Mononuclear cell (primary cell): ENCODE data around the gene PRLR. TPM values are rescaled to one million over a fixed set of nuclear protein-coding genes. Genes with fewer than 3 reads are reported as not detected.

Source experiments
- H3K27me3 ChIP-seq: 2 replicates; pipeline ENCODE4 v1.6.0; 2011; ENCODE audit warnings: low read length, control low read depth; ENCODE audit not compliant: insufficient read depth
- H3K4me1 ChIP-seq: 2 replicates; pipeline ENCODE4 v1.5.1; 2011; ENCODE audit warnings: mild to moderate bottlenecking, low read length, control low read depth; ENCODE audit not compliant: insufficient read depth
- H3K4me3 ChIP-seq: 2 replicates; pipeline ENCODE4 v1.5.1; 2011; ENCODE audit warnings: mild to moderate bottlenecking, low read length, moderate library complexity
- H3K9me3 ChIP-seq: 2 replicates; pipeline ENCODE4 v1.5.1; 2011; ENCODE audit warnings: low read depth, mild to moderate bottlenecking, control low read depth, low read length
- total RNA-seq: library from RNA; depleted of rRNA; stranded (reverse); fragments of >200 nt; gene quantifications from one replicate; pipeline ENCODE4 v1.2.3, GENCODE V29; 2012

Gene PRLR
- total RNA-seq, 1 donor = 1.6 TPM

- Histone ChIP-seq H3K9me3 (no peaks in the 10 kb centered on the region), H3K4me3 (no peak overlapping the region), H3K4me1 (no peaks in the 10 kb centered on the region), H3K27me3 (peaks cover 3% of the 10 kb centered on the region)
Observed at GRCh38 chr5:35030426-35031100, 199.7 kb downstream of the PRLR start.

- Histone ChIP-seq H3K4me3 (no peak overlapping the region), H3K27me3 (peaks cover 3% of the 10 kb centered on the region), H3K9me3 (no peaks in the 10 kb centered on the region), H3K4me1 (no peaks in the 10 kb centered on the region)
Observed at GRCh38 chr5:35029333-35029732, 201.0 kb downstream of the PRLR start.

DNA sequence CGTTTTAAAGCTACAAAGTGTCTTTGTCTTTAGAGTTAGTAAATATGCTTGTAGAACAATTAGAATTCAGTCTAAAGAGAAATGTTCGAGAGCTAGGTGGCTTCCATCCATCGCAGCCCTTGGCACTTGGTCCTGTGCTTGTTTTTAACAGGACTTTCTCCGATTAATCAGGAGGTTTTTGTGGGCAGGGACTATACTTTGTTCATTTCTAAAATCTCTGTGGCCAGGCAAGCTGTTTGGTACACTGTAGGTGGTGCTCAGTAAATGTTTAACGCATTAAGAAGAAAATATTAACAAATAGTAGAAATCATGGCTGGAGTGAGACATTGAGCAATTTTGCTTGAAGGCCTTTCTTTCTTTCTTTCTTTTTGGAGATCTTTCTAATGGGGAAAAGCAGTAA, 203.3 kb downstream of the PRLR start:
- peaks cover 3% of the 10 kb centered on the region for H3K27me3 ChIP-seq
- no peaks in the 10 kb centered on the region for H3K4me1 ChIP-seq
- H3K9me3 ChIP-seq = no peaks in the 10 kb centered on the region
- no peak overlapping the region for H3K4me3 ChIP-seq

DNA sequence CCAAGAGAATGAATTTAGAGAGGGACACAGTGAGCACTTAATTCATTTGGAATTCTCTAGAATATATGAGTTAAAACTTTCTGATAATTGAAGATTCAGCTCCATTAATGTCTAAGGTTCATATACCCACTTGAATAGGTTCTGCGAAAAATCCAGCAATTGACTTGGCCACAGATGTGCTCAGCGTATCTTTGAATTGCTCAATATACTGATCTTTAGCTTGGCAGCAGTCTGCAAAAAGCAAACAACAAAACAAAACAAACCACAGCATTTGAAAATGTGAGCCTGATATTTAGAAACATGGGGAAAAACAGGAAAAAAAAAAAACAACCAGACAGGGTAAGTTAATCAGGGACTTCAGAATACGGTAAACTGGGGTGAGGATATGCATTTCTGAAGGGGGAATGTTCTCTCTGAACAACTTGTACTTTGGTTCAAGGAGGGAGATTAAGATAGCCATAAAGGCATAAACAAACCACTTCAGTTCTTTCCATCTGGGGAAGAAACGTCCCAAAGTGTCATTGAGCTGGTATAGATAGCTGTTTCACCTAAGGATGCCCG, 203.9 kb downstream of the PRLR start:
- Histone ChIP-seq H3K4me1 (no peaks in the 10 kb centered on the region), H3K9me3 (no peaks in the 10 kb centered on the region), H3K27me3 (peaks cover 3% of the 10 kb centered on the region), H3K4me3 (no peak overlapping the region)

DNA sequence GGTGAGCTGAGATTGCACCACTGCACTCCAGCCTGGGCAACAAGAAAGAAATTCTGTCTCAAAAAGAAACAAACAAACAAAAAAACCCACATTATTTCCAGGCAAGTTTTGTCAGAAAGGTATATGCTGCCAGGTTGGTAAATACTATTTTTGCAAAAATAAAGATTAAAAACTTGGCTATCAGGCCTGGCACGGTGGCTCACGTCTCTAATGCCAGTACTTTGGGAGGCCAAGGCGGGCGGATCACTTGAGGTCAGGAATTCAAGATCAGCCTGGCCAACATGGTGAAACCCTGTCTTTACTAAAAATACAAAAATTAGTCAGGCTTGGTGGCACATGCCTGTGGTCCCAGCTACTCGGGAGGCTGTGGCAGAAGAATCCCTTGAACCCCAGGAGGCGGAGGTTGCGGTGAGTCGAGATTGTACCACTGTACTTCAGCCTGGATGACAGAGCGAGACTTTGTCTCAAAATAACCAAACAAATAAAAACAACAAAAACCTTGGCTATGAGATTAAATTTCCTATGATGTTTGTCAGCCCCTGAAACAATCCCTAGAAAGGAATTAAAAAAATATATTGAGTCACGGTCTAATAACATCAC, 205.3 kb downstream of the PRLR start:
- Histone ChIP-seq H3K27me3 (peaks cover 3% of the 10 kb centered on the region), H3K4me1 (no peaks in the 10 kb centered on the region), H3K4me3 (no peak overlapping the region), H3K9me3 (no peaks in the 10 kb centered on the region)

DNA sequence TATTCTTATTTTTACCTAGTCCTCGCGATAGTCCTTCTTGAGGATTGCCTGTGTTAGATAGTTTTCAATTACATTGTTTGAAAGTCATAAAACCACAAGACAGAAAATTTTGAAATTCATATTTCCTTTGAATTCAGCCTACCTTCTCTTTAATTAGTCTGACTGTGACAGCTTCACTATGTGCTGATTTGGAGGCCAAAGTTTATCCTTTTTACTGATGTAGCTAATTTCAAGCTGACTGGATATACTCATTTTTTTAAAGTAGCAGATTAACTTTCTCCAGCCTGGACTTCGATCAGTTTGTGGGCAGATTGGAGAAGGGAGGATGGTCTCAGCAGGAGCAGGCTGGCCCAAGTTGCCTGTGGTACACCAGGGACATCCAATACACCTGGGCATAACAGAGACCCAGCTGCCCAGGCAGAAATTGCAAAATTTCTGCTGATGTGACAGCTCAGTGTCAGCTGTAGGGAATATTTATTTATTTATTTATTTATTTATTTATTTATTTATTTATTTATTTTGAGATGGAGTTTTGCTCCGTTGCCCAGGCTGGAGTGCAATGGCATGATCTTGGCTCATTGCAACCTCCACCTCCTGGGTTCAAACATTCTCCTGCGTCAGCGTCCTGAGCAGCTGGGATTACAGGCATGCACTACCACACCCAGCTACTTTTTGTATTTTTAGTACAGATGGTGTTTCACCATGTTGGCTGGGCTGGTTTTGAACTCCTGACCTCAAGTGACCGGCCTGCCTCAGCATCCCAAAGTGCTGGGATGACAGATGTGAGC, 206.7 kb downstream of the PRLR start:
- Histone ChIP-seq H3K27me3 (peaks cover 3% of the 10 kb centered on the region), H3K9me3 (no peaks in the 10 kb centered on the region), H3K4me1 (no peaks in the 10 kb centered on the region), H3K4me3 (no peak overlapping the region)

- Histone ChIP-seq H3K9me3 (no peaks in the 10 kb centered on the region), H3K4me1 (no peaks in the 10 kb centered on the region), H3K4me3 (no peak overlapping the region), H3K27me3 (no peaks in the 10 kb centered on the region)
Observed at GRCh38 chr5:35016174-35017051, 213.9 kb downstream of the PRLR start.

DNA sequence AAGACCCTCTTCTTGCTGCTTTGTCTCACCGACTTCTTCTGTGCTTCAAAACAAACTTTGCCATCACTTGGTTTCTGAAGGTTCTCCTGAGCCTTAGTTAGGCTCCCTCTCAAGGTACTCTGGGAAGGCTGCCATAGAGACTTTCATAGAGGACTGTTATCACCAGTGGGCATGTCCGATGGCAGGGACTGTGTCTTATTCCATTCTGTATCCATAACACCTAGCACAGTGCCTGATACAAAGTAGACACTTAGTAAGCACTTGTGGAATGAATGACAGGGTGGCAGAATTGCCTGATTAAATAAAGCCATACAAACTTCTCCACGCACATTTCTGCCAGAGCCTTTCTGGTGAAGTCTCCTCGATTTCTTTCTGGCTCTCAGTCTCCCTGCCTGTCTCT, 215.2 kb downstream of the PRLR start:
- H3K4me1 ChIP-seq = no peaks in the 10 kb centered on the region
- H3K9me3 ChIP-seq = no peaks in the 10 kb centered on the region
- H3K4me3 ChIP-seq = no peak overlapping the region
- no peaks in the 10 kb centered on the region for H3K27me3 ChIP-seq

- Histone ChIP-seq H3K27me3 (no peaks in the 10 kb centered on the region), H3K4me1 (no peaks in the 10 kb centered on the region), H3K9me3 (no peaks in the 10 kb centered on the region), H3K4me3 (no peak overlapping the region)
Observed at GRCh38 chr5:35012796-35013195, 217.5 kb downstream of the PRLR start.

GRCh38 chr5:35012365-35012764, 217.9 kb downstream of the PRLR start:
- Histone ChIP-seq H3K27me3 (no peaks in the 10 kb centered on the region), H3K9me3 (no peaks in the 10 kb centered on the region), H3K4me1 (no peaks in the 10 kb centered on the region), H3K4me3 (no peak overlapping the region)

GRCh38 chr5:35010676-35011075, 219.6 kb downstream of the PRLR start:
- Histone ChIP-seq H3K4me3 (no peak overlapping the region), H3K9me3 (no peaks in the 10 kb centered on the region), H3K4me1 (no peaks in the 10 kb centered on the region), H3K27me3 (no peaks in the 10 kb centered on the region)

GRCh38 chr5:35009657-35010056, 220.6 kb downstream of the PRLR start:
- H3K9me3 ChIP-seq = no peaks in the 10 kb centered on the region
- no peak overlapping the region for H3K4me3 ChIP-seq

GRCh38 chr5:35009019-35009418, 221.3 kb downstream of the PRLR start:
- H3K9me3 ChIP-seq = no peaks in the 10 kb centered on the region
- H3K4me1 ChIP-seq = no peaks in the 10 kb centered on the region
- no peaks in the 10 kb centered on the region for H3K27me3 ChIP-seq
- H3K4me3 ChIP-seq = no peak overlapping the region

More at GRCh38 chr5:35009657-35010056, 220.6 kb downstream of the PRLR start:
- no peaks in the 10 kb centered on the region for H3K27me3 ChIP-seq
- no peaks in the 10 kb centered on the region for H3K4me1 ChIP-seq

GRCh38 chr5:35004771-35005170, 225.5 kb downstream of the PRLR start:
- no peaks in the 10 kb centered on the region for H3K27me3 ChIP-seq
- H3K4me3 ChIP-seq = no peak overlapping the region
- no peaks in the 10 kb centered on the region for H3K9me3 ChIP-seq
- no peaks in the 10 kb centered on the region for H3K4me1 ChIP-seq
